ENCODE data around the gene KCNQ1. TPM values are rescaled to one million over a fixed set of nuclear protein-coding genes. Genes with fewer than 3 reads are reported as not detected.

The KCNQ1 gene
- total RNA-seq, 2 donors from 2014 or later, result 51.4 to 55.8 TPM

GRCh38 chr11:2844996-2845395 is 400.2 kb downstream of the KCNQ1 start:
- TF ChIP-seq, protein P1, sequence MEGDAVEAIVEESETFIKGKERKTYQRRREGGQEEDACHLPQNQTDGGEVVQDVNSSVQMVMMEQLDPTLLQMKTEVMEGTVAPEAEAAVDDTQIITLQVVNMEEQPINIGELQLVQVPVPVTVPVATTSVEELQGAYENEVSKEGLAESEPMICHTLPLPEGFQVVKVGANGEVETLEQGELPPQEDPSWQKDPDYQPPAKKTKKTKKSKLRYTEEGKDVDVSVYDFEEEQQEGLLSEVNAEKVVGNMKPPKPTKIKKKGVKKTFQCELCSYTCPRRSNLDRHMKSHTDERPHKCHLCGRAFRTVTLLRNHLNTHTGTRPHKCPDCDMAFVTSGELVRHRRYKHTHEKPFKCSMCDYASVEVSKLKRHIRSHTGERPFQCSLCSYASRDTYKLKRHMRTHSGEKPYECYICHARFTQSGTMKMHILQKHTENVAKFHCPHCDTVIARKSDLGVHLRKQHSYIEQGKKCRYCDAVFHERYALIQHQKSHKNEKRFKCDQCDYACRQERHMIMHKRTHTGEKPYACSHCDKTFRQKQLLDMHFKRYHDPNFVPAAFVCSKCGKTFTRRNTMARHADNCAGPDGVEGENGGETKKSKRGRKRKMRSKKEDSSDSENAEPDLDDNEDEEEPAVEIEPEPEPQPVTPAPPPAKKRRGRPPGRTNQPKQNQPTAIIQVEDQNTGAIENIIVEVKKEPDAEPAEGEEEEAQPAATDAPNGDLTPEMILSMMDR (IDR thresholded peaks at IDR 0.05), result no peak
- DNase-seq, result no peak
- H3K9ac ChIP-seq (ENCODE audit: low read depth in 2 of 2, low read length in 2 of 2), result no peak overlapping the region
- H3K27ac ChIP-seq, result no peak overlapping the region
- H3K4me3 ChIP-seq, result no peak overlapping the region
- intact Hi-C loops (cut with DNase I), result no loop called here
- no peaks in the 10 kb centered on the region for H3K9me3 ChIP-seq
- no peaks in the 10 kb centered on the region for H3K4me1 ChIP-seq
- H3K36me3 ChIP-seq, result no peaks in the 10 kb centered on the region
- no peaks in the 10 kb centered on the region for H3K27me3 ChIP-seq

DNA sequence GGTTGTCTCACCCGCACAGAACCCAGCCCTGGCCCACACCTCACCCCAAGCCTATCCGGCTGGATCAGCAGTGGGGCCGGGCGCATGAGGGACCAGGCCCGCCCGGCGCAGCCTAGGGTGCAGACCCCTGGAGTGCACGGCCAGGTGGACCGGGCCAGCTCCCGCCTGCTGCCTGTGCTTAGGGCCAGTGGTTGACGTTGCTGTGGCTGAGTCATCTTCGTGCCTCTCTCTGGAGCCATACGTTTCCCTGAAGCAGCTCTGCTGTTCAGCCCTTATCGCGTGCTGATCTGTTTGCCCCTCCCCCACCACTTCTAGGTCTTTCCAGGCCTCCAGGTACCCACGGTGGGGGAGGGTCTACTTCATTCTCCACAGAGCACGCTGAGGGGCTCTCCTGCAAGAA is 401.2 kb downstream of the KCNQ1 start:
- no peaks in the 10 kb centered on the region for H3K9me3 ChIP-seq
- no peak overlapping the region for H3K4me3 ChIP-seq
- no peak overlapping the region for H3K27ac ChIP-seq
- no peaks in the 10 kb centered on the region for H3K27me3 ChIP-seq
- no peaks in the 10 kb centered on the region for H3K36me3 ChIP-seq
- DNase-seq, result no peak
- intact Hi-C loops (cut with DNase I), result no loop called here
- no peaks in the 10 kb centered on the region for H3K4me1 ChIP-seq
- H3K9ac ChIP-seq (ENCODE audit: low read depth in 2 of 2, low read length in 2 of 2), result no peak overlapping the region
- TF ChIP-seq, protein P1 (IDR thresholded peaks at IDR 0.05), result no peak

DNA sequence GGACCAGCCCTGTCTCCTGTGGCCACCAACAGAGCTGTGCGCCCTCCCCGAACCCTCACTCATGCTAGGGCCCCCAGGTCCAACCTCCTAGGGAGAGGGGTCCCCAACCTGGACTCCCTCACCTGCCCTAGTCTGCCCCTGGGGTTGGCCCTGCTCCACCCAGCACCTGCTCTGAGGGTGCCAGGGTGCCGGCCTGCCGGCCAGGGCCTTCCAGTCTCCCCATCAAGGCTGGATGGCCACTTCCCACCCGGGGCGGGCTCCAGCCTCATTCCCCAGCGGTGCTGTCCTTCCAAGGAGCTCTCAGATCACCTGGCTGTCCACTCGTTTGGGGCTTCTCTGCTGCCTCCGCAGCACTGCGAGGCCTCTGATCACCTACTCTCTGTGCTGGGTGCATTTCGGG is 401.7 kb downstream of the KCNQ1 start:
- intact Hi-C loops (cut with DNase I), result no loop called here

GRCh38 chr11:2847561-2847960 is 402.8 kb downstream of the KCNQ1 start:
- TF ChIP-seq, protein P1 (IDR thresholded peaks at IDR 0.05), result no peak
- Histone ChIP-seq H3K9ac (ENCODE audit: low read depth in 2 of 2, low read length in 2 of 2) (no peak overlapping the region), H3K9me3 (no peaks in the 10 kb centered on the region), H3K36me3 (no peaks in the 10 kb centered on the region), H3K4me3 (no peak overlapping the region), H3K27ac (no peak overlapping the region), H3K4me1 (no peaks in the 10 kb centered on the region), H3K27me3 (no peaks in the 10 kb centered on the region)
- DNase-seq, result no peak
- intact Hi-C loops (cut with DNase I), result no loop called here

More for the DNA sequence above, 401.7 kb downstream of the KCNQ1 start:
- no peaks in the 10 kb centered on the region for H3K27me3 ChIP-seq
- H3K9me3 ChIP-seq, result no peaks in the 10 kb centered on the region
- H3K4me3 ChIP-seq, result no peak overlapping the region
- no peaks in the 10 kb centered on the region for H3K4me1 ChIP-seq
- DNase-seq, result no peak
- H3K36me3 ChIP-seq, result no peaks in the 10 kb centered on the region
- H3K9ac ChIP-seq (ENCODE audit: low read depth in 2 of 2, low read length in 2 of 2), result no peak overlapping the region
- TF ChIP-seq, protein P1 (IDR thresholded peaks at IDR 0.05), result no peak
- no peak overlapping the region for H3K27ac ChIP-seq

GRCh38 chr11:2848497-2848896 is 403.7 kb downstream of the KCNQ1 start:
- intact Hi-C loops (cut with DNase I), result no loop called here
- H3K36me3 ChIP-seq, result no peaks in the 10 kb centered on the region
- H3K4me3 ChIP-seq, result no peak overlapping the region
- no peaks in the 10 kb centered on the region for H3K4me1 ChIP-seq
- no peaks in the 10 kb centered on the region for H3K27me3 ChIP-seq
- TF ChIP-seq, protein P1 (IDR thresholded peaks at IDR 0.05), result no peak
- H3K27ac ChIP-seq, result no peak overlapping the region
- no peaks in the 10 kb centered on the region for H3K9me3 ChIP-seq
- no peak overlapping the region for H3K9ac ChIP-seq (ENCODE audit: low read depth in 2 of 2, low read length in 2 of 2)
- DNase-seq, result no peak
